ENCODE measurements around the gene SEBOX. TPM values are rescaled to one million over a fixed set of nuclear protein-coding genes. Genes with fewer than 3 reads are reported as not detected.

Gene SEBOX
- total RNA-seq, 1 donor from 2014 or later, result not detected

- TF ChIP-seq CTCF (IDR thresholded peaks at IDR 0.05; ENCODE audit: unreplicated experiment), result no peak
- H3K27me3 Mint-ChIP-seq, result peaks cover 18% of the 10 kb centered on the region
- no peaks in the 10 kb centered on the region for H3K9me3 Mint-ChIP-seq (ENCODE audit: low read depth)
- peak; percentile 85 for DNase-seq (ENCODE audit: low spot score, unreplicated experiment)
- H3K4me1 Mint-ChIP-seq (ENCODE audit: low read depth), result peaks cover 33% of the 10 kb centered on the region
- H3K27ac Mint-ChIP-seq, result peak within 1 kb of the TSS; percentile 96
- H3K4me3 Mint-ChIP-seq (ENCODE audit: low read depth), result peak within 1 kb of the TSS; percentile 70
- no peaks in the 10 kb centered on the region for H3K36me3 Mint-ChIP-seq (ENCODE audit: insufficient read depth)
Observed at GRCh38 chr17:28371245-28372202, 6.5 kb upstream of the SEBOX start, which contains the start of gene SARM1. Gene SARM1 (plus strand): TSS chr17:28371694. CDS start chr17:28372033, 339 bp downstream.

GRCh38 chr17:28370744-28371103 is 5.7 kb upstream of the SEBOX start:
- H3K27me3 Mint-ChIP-seq, result peaks cover 18% of the 10 kb centered on the region
- peak overlapping the region; percentile 69 for H3K4me3 Mint-ChIP-seq (ENCODE audit: low read depth)
- no peak for DNase-seq (ENCODE audit: low spot score, unreplicated experiment)
- no peak for TF ChIP-seq CTCF (IDR thresholded peaks at IDR 0.05; ENCODE audit: unreplicated experiment)
- no peaks in the 10 kb centered on the region for H3K9me3 Mint-ChIP-seq (ENCODE audit: low read depth)
- peak overlapping the region; percentile 96 for H3K27ac Mint-ChIP-seq
- peaks cover 33% of the 10 kb centered on the region for H3K4me1 Mint-ChIP-seq (ENCODE audit: low read depth)
- H3K36me3 Mint-ChIP-seq (ENCODE audit: insufficient read depth), result no peaks in the 10 kb centered on the region

DNA sequence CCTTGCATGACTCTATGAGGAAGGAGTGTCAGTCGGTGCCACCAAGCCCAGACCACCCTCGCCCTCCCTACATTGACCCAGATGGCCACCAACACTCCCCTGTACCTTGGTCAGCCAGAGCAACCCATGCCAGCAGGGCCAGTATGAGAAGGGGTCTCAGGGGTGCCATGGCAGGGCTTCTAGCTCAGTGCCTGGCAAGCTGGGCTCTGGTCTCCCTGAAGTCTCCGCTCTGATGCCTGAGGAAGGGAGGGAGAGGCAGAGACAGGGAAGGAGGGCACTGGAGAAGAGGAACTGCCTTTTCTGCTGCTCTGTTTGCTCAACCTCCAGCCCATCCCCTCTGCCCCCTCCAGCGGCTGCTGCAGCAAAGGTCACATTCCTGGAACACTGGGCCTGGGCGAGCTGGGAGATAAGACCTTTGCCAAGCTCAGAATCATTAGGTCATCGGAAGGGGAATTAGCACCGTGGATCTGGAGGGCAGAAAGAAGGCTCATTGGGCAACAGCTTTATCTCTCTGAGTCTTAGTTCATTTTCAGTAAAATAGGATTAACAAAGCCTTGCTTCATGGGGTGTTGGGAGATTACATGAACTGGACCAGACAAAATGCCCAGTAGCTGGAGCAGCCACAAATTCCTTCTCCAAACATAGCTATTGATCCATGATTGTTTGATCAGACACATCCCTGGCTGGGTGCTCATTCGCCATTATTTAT is 5.2 kb upstream of the SEBOX start, which contains the start of gene VTN:
TSS of gene VTN (minus strand) at position 273 of the 709 bp plus-strand sequence. CDS start at position 169, 104 bp downstream.
- Mint-ChIP-seq H3K9me3 (ENCODE audit: low read depth) (no peaks in the 10 kb centered on the region), H3K27me3 (peaks cover 18% of the 10 kb centered on the region), H3K36me3 (ENCODE audit: insufficient read depth) (no peaks in the 10 kb centered on the region), H3K4me3 (ENCODE audit: low read depth) (peak within 1 kb of the TSS; percentile 69), H3K27ac (peak within 1 kb of the TSS; percentile 96), H3K4me1 (ENCODE audit: low read depth) (peaks cover 33% of the 10 kb centered on the region)
- no peak for TF ChIP-seq CTCF (IDR thresholded peaks at IDR 0.05; ENCODE audit: unreplicated experiment)
- DNase-seq (ENCODE audit: low spot score, unreplicated experiment), result peak; percentile 54

- Mint-ChIP-seq H3K4me1 (ENCODE audit: low read depth) (peaks cover 33% of the 10 kb centered on the region), H3K9me3 (ENCODE audit: low read depth) (no peaks in the 10 kb centered on the region), H3K4me3 (ENCODE audit: low read depth) (peak overlapping the region; percentile 64), H3K36me3 (ENCODE audit: insufficient read depth) (no peaks in the 10 kb centered on the region), H3K27ac (peak overlapping the region; percentile 96), H3K27me3 (peaks cover 15% of the 10 kb centered on the region)
- no peak for TF ChIP-seq CTCF (IDR thresholded peaks at IDR 0.05; ENCODE audit: unreplicated experiment)
- no peak for DNase-seq (ENCODE audit: low spot score, unreplicated experiment)
Observed at GRCh38 chr17:28369684-28370034, 4.7 kb upstream of the SEBOX start.

Data from progenitor cell of endocrine pancreas (in vitro differentiated cells).